Dedifferentiated amniotic fluid mesenchymal stem cell (primary cell): Measurements from ENCODE around the gene ERCC5.

Experiments used
- DNase-seq: peaks from one replicate; pipeline ENCODE4 v3.0.0-alpha.2; 2016; ENCODE audit errors: extremely low spot score

The ERCC5 gene

GRCh38 chr13:102881819-102882686 is 36.2 kb downstream of the ERCC5 start:
- DNase-seq, result no peak

GRCh38 chr13:102892503-102892902 is 46.7 kb downstream of the ERCC5 start:
- no peak for DNase-seq

- DNase-seq, result no peak
Measured at GRCh38 chr13:102897371-102898138, 51.7 kb downstream of the ERCC5 start.

- no peak for DNase-seq
Measured at GRCh38 chr13:102900193-102900608, 54.4 kb downstream of the ERCC5 start.

- DNase-seq, result no peak
Measured at GRCh38 chr13:102901056-102901455, 55.2 kb downstream of the ERCC5 start.

GRCh38 chr13:102901615-102902305 is 55.9 kb downstream of the ERCC5 start:
- DNase-seq, result no peak

- no peak for DNase-seq
Measured at GRCh38 chr13:102902789-102903347, 57.0 kb downstream of the ERCC5 start.

- DNase-seq, result no peak
Measured at GRCh38 chr13:102903659-102904407, 58.0 kb downstream of the ERCC5 start.

- DNase-seq, result no peak
Measured at GRCh38 chr13:102904408-102904862, 58.6 kb downstream of the ERCC5 start.

GRCh38 chr13:102905905-102906771 is 60.3 kb downstream of the ERCC5 start:
- DNase-seq, result no peak

GRCh38 chr13:102907016-102907756 is 61.4 kb downstream of the ERCC5 start:
- DNase-seq, result no peak

- DNase-seq, result no peak
Measured at GRCh38 chr13:102907886-102908515, 62.2 kb downstream of the ERCC5 start.

GRCh38 chr13:102909971-102910370 is 64.1 kb downstream of the ERCC5 start:
- DNase-seq, result no peak

GRCh38 chr13:102911336-102911735 is 65.5 kb downstream of the ERCC5 start:
- no peak for DNase-seq

GRCh38 chr13:102912599-102912998 is 66.8 kb downstream of the ERCC5 start:
- DNase-seq, result no peak

GRCh38 chr13:102913914-102914313 is 68.1 kb downstream of the ERCC5 start:
- no peak for DNase-seq

- no peak for DNase-seq
Measured at GRCh38 chr13:102914339-102914930, 68.6 kb downstream of the ERCC5 start.

- DNase-seq, result no peak
Measured at GRCh38 chr13:102915393-102915930, 69.6 kb downstream of the ERCC5 start.
